ENCODE measurements around the gene ALKBH4. TPM values are rescaled to one million over a fixed set of nuclear protein-coding genes. Genes with fewer than 3 reads are reported as not detected.

ALKBH4 gene
- total RNA-seq (2022; extraction: Qiagen RNA extraction): 9.0 to 12.7 TPM (median 10.7 TPM) in 5 replicates

DNA sequence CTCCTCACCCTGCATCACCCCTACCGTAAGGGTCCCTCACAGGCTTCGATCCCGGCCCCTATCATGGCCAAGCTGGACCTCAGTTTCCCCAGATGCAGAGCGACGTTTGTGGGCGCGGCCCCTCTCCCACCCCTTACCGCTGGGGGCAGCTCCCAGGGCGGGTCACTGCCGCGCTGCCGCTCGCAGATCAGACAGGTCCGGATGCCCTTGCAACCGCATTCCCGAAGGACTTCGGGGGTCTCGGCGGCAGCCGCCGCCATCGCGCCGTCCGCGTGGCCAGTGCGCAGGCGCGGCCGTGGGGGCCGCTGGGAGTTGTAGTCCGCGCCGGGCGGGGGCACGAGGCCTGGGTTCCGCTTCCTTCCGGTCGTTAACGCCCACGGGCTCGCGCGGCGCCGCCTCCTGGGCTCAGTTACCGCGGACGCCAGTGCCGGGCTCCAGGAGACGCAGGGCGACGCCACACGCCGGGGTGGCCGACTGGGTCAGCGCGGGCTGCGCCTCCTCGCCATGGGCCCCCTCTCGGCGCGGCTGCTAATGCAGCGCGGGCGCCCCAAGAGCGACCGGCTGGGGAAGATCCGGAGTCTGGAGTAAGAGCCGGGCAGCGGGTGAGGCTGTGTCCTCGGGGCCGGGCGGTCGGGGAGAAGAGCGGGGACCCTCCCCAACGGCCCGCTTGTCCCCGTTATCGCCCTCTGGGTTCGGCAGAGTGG, at the start of gene ALKBH4, which contains the start of gene LRWD1:
Gene ALKBH4 (minus strand): TSS at position 287 of the 704 bp plus-strand sequence. CDS start 27 bp downstream, at position 260.
Gene LRWD1 (plus strand): TSS at position 408 of the 704 bp plus-strand sequence. CDS start 97 bp downstream, at position 505.

DNA sequence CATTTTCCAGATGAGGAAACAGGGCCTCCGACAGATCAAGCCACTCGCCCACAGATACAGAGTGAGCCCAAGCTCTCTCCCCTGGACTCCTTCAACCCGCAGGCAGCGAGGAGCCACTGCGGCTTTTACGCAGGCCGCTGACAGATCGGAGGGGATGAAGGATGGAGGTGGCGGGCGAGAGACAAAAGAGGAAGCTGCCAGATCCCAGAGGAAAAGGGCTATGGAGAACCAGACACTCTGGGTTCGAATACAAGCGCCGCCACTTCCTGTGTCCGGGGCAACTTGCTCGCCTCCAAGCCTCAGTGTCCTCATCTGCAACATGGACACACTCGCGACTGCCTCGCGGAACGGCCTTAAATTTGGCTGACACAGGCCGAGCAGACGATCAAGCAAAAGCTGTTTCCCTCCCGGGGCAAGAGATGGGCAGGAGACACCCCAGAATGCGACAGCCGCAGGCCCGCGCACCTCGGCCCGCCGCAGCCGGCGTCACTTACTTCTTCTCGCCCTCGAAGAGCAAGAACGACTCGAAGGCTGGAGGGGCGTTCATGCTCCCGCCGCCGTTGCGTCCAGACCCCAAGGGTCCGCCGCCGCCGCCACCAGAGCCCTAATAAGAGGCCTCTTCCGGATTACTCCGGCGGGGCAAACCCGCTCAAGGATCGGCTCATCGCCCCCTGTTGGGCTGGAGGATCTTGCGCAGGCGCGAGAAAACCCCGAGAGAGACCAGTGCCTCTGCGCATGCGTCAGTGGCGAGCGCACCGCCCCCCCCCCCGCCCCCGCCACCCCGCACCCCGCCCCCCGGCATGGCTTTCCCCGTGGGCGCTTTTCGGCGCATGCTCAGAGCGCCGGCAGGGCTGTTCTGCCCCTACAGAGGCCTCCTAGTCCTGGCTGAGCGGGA, 13.9 kb upstream of the ALKBH4 start, which contains the start of gene POLR2J:
Gene POLR2J (minus strand): TSS at position 609 of the 895 bp plus-strand sequence. CDS start 62 bp downstream, at position 547.

GRCh38 chr7:102433219-102434038, 31.2 kb downstream of the ALKBH4 start, which contains the start of gene ORAI2:
Gene ORAI2, plus strand, starts transcription at chr7:102433575. Its CDS starts 5,382 bp downstream, at chr7:102438957.

Other genes starting within 250 kb of the ALKBH4 start
- 1.8 to 3.9 TPM (median 3.5 TPM) in 5 replicates for gene SH2B2, start 178.0 kb downstream of the ALKBH4 start, total RNA-seq (2022; extraction: Qiagen RNA extraction)
- gene SPDYE6, start 108.4 kb downstream of the ALKBH4 start, total RNA-seq (2022; extraction: Qiagen RNA extraction): not detected in 5 replicates
- gene PRKRIP1, start 68.5 kb downstream of the ALKBH4 start, total RNA-seq (2022; extraction: Qiagen RNA extraction): 20.1 to 24.6 TPM (median 22.2 TPM) in 5 replicates
- 22.7 to 40.0 TPM (median 33.5 TPM) in 5 replicates for gene ORAI2, start 31.3 kb downstream of the ALKBH4 start, total RNA-seq (2022; extraction: Qiagen RNA extraction)
- 22.2 to 32.5 TPM (median 30.2 TPM) in 5 replicates for gene LRWD1, start 121 bp upstream of the ALKBH4 start, total RNA-seq (2022; extraction: Qiagen RNA extraction)
- 102 to 127 TPM (median 105 TPM) in 5 replicates for gene POLR2J, start 14.1 kb upstream of the ALKBH4 start, total RNA-seq (2022; extraction: Qiagen RNA extraction)
- gene RASA4B, start 52.9 kb upstream of the ALKBH4 start, total RNA-seq (2022; extraction: Qiagen RNA extraction): 0.77 to 2.2 TPM (median 1.5 TPM) in 5 replicates
- gene UPK3BL2, start 78.8 kb upstream of the ALKBH4 start, total RNA-seq (2022; extraction: Qiagen RNA extraction): 1.6 to 3.6 TPM (median 2.4 TPM) in 5 replicates
- not detected in 5 replicates for gene SPDYE2, start 86.4 kb upstream of the ALKBH4 start, total RNA-seq (2022; extraction: Qiagen RNA extraction)
- 11.3 to 52.3 TPM (median 31.8 TPM) in 5 replicates for gene POLR2J3, start 107.7 kb upstream of the ALKBH4 start, total RNA-seq (2022; extraction: Qiagen RNA extraction)
- 1.9 to 2.8 TPM (median 2.5 TPM) in 5 replicates for gene RASA4, start 151.9 kb upstream of the ALKBH4 start, total RNA-seq (2022; extraction: Qiagen RNA extraction)
- 9.7 to 15.3 TPM (median 12.9 TPM) in 5 replicates for gene UPK3BL1, start 177.9 kb upstream of the ALKBH4 start, total RNA-seq (2022; extraction: Qiagen RNA extraction)
- gene SPDYE2B, start 185.5 kb upstream of the ALKBH4 start, total RNA-seq (2022; extraction: Qiagen RNA extraction): not detected in 5 replicates
- gene POLR2J2, start 206.8 kb upstream of the ALKBH4 start, total RNA-seq (2022; extraction: Qiagen RNA extraction): 0.45 to 0.89 TPM (median 0.81 TPM) in 4 of 5 replicates, not detected in the other